H1 (cell line): Measurements from ENCODE around the gene BBC3. TPM values are rescaled to one million over a fixed set of nuclear protein-coding genes. Genes with fewer than 3 reads are reported as not detected.

Source experiments
- ATF3 ChIP-seq: IDR thresholded peaks from 2 replicates; pipeline ENCODE4 v1.6.1; 2011; ENCODE audit warnings: low read depth, mild to moderate bottlenecking, low read length; ENCODE audit not compliant: insufficient read depth
- CHD7 ChIP-seq: fragments of 300-600 bp; sonication (generic); IDR thresholded peaks from 2 replicates; pipeline ENCODE4 v1.7.1; 2012; ENCODE audit warnings: low read length, moderate library complexity, mild to moderate bottlenecking, inconsistent platforms; ENCODE audit not compliant: insufficient replicate concordance
- CTBP2 ChIP-seq: IDR thresholded peaks from 2 replicates; pipeline ENCODE4 v1.7.0; 2011; ENCODE audit warnings: borderline replicate concordance, mild to moderate bottlenecking, moderate library complexity, mixed read lengths, low read length; ENCODE audit not compliant: insufficient read depth, insufficient read length
- PHF8 ChIP-seq: fragments of 200-600 bp; sonication (generic); conservative IDR thresholded peaks from 2 replicates; pipeline ENCODE4 v1.7.1; 2012; ENCODE audit warnings: low read depth, mild to moderate bottlenecking, inconsistent platforms, low read length, moderate library complexity
- POLR2AphosphoS5 ChIP-seq: IDR thresholded peaks from 2 replicates; pipeline ENCODE4 v1.6.1; 2011; ENCODE audit warnings: low read depth, low read length
- POU5F1 ChIP-seq: IDR thresholded peaks from 2 replicates; pipeline ENCODE4 v1.6.1; 2011; ENCODE audit warnings: low read depth, mild to moderate bottlenecking, low read length, moderate library complexity
- RAD21 ChIP-seq, 2 experiments: IDR thresholded peaks in 1 of 2; conservative IDR thresholded peaks in 1 of 2; 2 replicates each; pipeline ENCODE4 v1.6.1; 2011; ENCODE audit warnings: low read depth in 2 of 2, low read length in 2 of 2, improper control_type of control experiment in 1 of 2, inconsistent platforms in 1 of 2, mild to moderate bottlenecking in 1 of 2, moderate library complexity in 1 of 2
- RBBP5 ChIP-seq: IDR thresholded peaks from 2 replicates; pipeline ENCODE4 v1.7.1; 2012; ENCODE audit warnings: low read depth, mild to moderate bottlenecking, inconsistent platforms, low read length, moderate library complexity, borderline replicate concordance
- polyA plus RNA-seq, 7 experiments: library from polyadenylated mRNA; depleted of rRNA in 3 of 7; stranded (reverse) in 5 of 7; unstranded in 2 of 7; fragments of >200 nt in 5 of 7; fragments of 200-250 nt in 2 of 7; gene quantifications; 1 replicate in 5 of 7; 2 replicates in 1 of 7; 4 replicates in 1 of 7; pipeline versions ENCODE4 v1.2.1 to v1.2.3, GENCODE V29; 2011 to 2013; ENCODE audit warnings: missing spikeins in 2 of 7, mixed read lengths in 2 of 7
- total RNA-seq: library from RNA; stranded (reverse); fragmentation: NEBNext Ultra II Directional; extraction: Animal tissue kit (Norgen Biotek cat#: 25700); gene quantifications from 2 replicates; pipeline ENCODE4 v1.2.1, GENCODE V29; 2021

Gene BBC3
- total and polyA plus RNA-seq, 2 of the 8 experiments (the other 6 are each of a cell fraction or from before 2014, with no cell fraction given) = 13.2 to 21.6 TPM

- TF ChIP-seq CHD7 (no peak), ATF3 (no peak), RBBP5 (no peak), POU5F1 (no peak), POLR2AphosphoS5 (no peak; the same call in 1 of the 2 replicates), RAD21 (IDR thresholded peaks at IDR 0.05 in 1 of 2, conservative IDR thresholded peaks at IDR 0.05 in 1 of 2; ENCODE audit: low read depth in 2 of 2, low read length in 2 of 2) (no peak), PHF8 (no peak), CTBP2 (no peak)
Measured at GRCh38 chr19:47228937-47229675, 1.9 kb downstream of the BBC3 start (continued).
